ENCODE data around the gene FGF22. TPM values are rescaled to one million over a fixed set of nuclear protein-coding genes. Genes with fewer than 3 reads are reported as not detected.

FGF22 gene
- total and polyA plus RNA-seq, 2 donors (not counting 1 experiment from before 2014, with no cell fraction given) = 0.34 to 2.9 TPM

DNA sequence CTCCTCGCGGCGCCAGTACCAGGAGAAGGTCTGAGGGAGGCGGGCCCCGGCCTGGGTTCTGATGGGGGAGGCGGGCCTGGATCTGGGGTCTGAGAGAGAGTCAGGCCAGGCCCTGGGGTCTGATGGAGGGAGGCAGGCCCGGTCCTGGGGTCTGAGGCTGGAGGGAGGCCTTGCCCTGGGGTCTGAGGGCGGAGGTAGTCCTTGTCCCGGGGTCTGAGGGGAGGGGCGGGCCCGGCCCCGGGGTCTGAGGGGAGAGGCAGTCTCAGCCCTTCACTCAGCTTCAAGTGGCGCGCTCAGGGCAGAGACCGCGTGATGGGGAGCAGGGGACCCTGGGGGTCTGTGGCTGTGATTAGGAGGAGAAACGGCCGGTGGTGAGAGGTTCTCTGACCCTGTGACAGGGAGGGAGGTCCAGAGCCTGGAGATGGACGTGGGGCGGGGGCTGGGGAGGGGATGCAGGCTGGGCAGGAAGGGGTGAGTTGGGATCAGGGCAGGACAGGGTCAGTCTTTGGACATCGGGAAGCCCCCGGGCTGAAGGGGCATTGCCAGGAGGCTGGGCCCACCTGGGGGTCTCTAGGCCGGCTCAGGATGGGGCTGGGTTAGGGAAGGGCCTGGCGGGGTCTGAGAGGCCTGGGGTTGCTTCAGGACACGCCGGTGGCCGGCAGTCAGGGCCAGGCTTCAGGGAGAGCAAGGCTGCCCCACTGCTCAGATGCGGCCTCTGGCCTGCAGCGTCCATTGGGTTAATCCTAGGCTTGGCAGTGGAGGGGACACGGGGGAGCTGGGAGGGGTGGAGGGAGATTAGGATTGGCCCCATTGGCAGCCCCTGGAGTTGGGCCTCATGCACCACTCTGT, 31.3 kb upstream of the FGF22 start:
- Histone ChIP-seq H3K36me3 (replicated peaks in 1 of 2; ENCODE audit: control extremely low read depth in 1 of 2, control insufficient read depth in 1 of 2, extremely low read depth in 1 of 2, insufficient read depth in 2 of 2, low read length in 1 of 2) (no peaks in the 10 kb centered on the region), H3K4me3 (ENCODE audit: control extremely low read depth in 1 of 5, extremely low read depth in 1 of 5, insufficient read depth in 1 of 5, low read depth in 2 of 5, low read length in 4 of 5) (no peak overlapping the region), H3K9me3 (ENCODE audit: control extremely low read depth in 1 of 3, control insufficient read depth in 2 of 3, insufficient read depth in 1 of 3, low read length in 2 of 3) (peaks cover 0 to 5% (median 0%) of the 10 kb centered on the region in 3 donors), H2AFZ (ENCODE audit: insufficient read depth, low read depth, low read length, poor library complexity, severe bottlenecking) (no peak overlapping the region), H3K9ac (ENCODE audit: low read length) (no peak overlapping the region), H3K4me1 (ENCODE audit: control insufficient read depth in 2 of 2, insufficient read depth in 2 of 2, low read length in 2 of 2) (peaks cover 11 to 30% of the 10 kb centered on the region in 2 donors), H4K20me1 (ENCODE audit: control insufficient read depth, insufficient read depth, low read length, poor library complexity, severe bottlenecking) (no peaks in the 10 kb centered on the region), H3K27ac (ENCODE audit: low read length in 2 of 2) (no peak overlapping the region), H3K27me3 (replicated peaks in 1 of 4; ENCODE audit: control extremely low read depth in 1 of 4, control insufficient read depth in 3 of 4, insufficient read depth in 4 of 4, low read length in 3 of 4) (peaks cover 0 to 2% (median 0%) of the 10 kb centered on the region in 4 experiments), H3K4me2 (replicated peaks; ENCODE audit: low read depth, low read length, poor library complexity, severe bottlenecking) (no peak overlapping the region), H3K79me2 (ENCODE audit: control insufficient read depth, insufficient read depth, low read length) (no peaks in the 10 kb centered on the region)
- ChIA-PET CTCF (no interaction called here), POLR2A (no interaction called here)
- H3K27me3 Mint-ChIP-seq = no peaks in the 10 kb centered on the region
- no peak overlapping the region for H3K27ac Mint-ChIP-seq
- no peak overlapping the region for H3K4me3 Mint-ChIP-seq
- DNase-seq (no peak), ATAC-seq (ENCODE audit: low read depth) (no peak)
- intact Hi-C loops (cut with micrococcal nuclease) = no loop called here
- TF ChIP-seq, protein P1, sequence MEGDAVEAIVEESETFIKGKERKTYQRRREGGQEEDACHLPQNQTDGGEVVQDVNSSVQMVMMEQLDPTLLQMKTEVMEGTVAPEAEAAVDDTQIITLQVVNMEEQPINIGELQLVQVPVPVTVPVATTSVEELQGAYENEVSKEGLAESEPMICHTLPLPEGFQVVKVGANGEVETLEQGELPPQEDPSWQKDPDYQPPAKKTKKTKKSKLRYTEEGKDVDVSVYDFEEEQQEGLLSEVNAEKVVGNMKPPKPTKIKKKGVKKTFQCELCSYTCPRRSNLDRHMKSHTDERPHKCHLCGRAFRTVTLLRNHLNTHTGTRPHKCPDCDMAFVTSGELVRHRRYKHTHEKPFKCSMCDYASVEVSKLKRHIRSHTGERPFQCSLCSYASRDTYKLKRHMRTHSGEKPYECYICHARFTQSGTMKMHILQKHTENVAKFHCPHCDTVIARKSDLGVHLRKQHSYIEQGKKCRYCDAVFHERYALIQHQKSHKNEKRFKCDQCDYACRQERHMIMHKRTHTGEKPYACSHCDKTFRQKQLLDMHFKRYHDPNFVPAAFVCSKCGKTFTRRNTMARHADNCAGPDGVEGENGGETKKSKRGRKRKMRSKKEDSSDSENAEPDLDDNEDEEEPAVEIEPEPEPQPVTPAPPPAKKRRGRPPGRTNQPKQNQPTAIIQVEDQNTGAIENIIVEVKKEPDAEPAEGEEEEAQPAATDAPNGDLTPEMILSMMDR (IDR thresholded peaks at IDR 0.05) = no peak
- TF ChIP-seq EZH2 (IDR thresholded peaks at IDR 0.05; ENCODE audit: borderline replicate concordance, insufficient read depth, low read depth, low read length, poor library complexity, severe bottlenecking) = no peak
- no peaks in the 10 kb centered on the region for H3K9me3 Mint-ChIP-seq (ENCODE audit: insufficient read depth)
- WGBS (ENCODE audit: insufficient coverage) = 90% methylated on average over 26 of the region's 30 CpGs
- H3K4me1 Mint-ChIP-seq = peaks cover 11% of the 10 kb centered on the region

DNA sequence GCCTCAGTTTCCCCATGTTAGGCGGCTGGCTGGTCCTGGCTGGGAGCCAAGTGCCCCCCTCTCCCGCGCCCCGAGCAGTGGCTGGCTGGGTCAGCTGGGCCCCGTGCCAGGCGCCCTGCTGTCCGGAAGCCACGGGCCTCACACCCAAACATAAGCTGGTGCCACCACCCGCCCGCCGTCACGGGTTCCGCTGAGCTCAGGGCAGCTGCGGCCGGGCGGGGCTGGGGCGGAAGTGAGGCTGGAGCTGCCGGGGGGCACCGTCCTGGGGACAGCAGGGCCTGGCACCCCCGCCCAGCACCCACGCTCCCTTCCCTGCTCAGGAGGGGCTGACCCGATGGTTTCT, 30.7 kb upstream of the FGF22 start:
- 85% methylated on average over 22 of the region's 22 CpGs for WGBS (ENCODE audit: insufficient coverage)
- peaks cover 0 to 2% (median 0%) of the 10 kb centered on the region in 4 experiments for H3K27me3 ChIP-seq (replicated peaks in 1 of 4; ENCODE audit: control extremely low read depth in 1 of 4, control insufficient read depth in 3 of 4, insufficient read depth in 4 of 4, low read length in 3 of 4)
- ATAC-seq (ENCODE audit: low read depth) = no peak

More for the DNA sequence above, 30.7 kb upstream of the FGF22 start:
- no peak for DNase-seq
- Histone ChIP-seq H3K9me3 (ENCODE audit: control extremely low read depth in 1 of 3, control insufficient read depth in 2 of 3, insufficient read depth in 1 of 3, low read length in 2 of 3) (peaks cover 0 to 5% (median 0%) of the 10 kb centered on the region in 3 donors), H4K20me1 (ENCODE audit: control insufficient read depth, insufficient read depth, low read length, poor library complexity, severe bottlenecking) (no peaks in the 10 kb centered on the region), H3K4me2 (replicated peaks; ENCODE audit: low read depth, low read length, poor library complexity, severe bottlenecking) (no peak overlapping the region), H3K36me3 (replicated peaks in 1 of 2; ENCODE audit: control extremely low read depth in 1 of 2, control insufficient read depth in 1 of 2, extremely low read depth in 1 of 2, insufficient read depth in 2 of 2, low read length in 1 of 2) (no peaks in the 10 kb centered on the region), H3K4me1 (ENCODE audit: control insufficient read depth in 2 of 2, insufficient read depth in 2 of 2, low read length in 2 of 2) (peaks cover 11 to 30% of the 10 kb centered on the region in 2 donors), H3K9ac (ENCODE audit: low read length) (no peak overlapping the region), H3K79me2 (ENCODE audit: control insufficient read depth, insufficient read depth, low read length) (no peaks in the 10 kb centered on the region), H3K4me3 (ENCODE audit: control extremely low read depth in 1 of 5, extremely low read depth in 1 of 5, insufficient read depth in 1 of 5, low read depth in 2 of 5, low read length in 4 of 5) (no peak overlapping the region), H3K27ac (ENCODE audit: low read length in 2 of 2) (no peak overlapping the region), H2AFZ (ENCODE audit: insufficient read depth, low read depth, low read length, poor library complexity, severe bottlenecking) (no peak overlapping the region)
- ChIA-PET CTCF (no interaction called here), POLR2A (no interaction called here)
- Mint-ChIP-seq H3K27ac (no peak overlapping the region), H3K27me3 (no peaks in the 10 kb centered on the region), H3K4me1 (peaks cover 11% of the 10 kb centered on the region), H3K9me3 (ENCODE audit: insufficient read depth) (no peaks in the 10 kb centered on the region), H3K4me3 (no peak overlapping the region)
- intact Hi-C loops (cut with micrococcal nuclease) = no loop called here
- TF ChIP-seq, protein P1 (IDR thresholded peaks at IDR 0.05) = no peak
- TF ChIP-seq EZH2 (IDR thresholded peaks at IDR 0.05; ENCODE audit: borderline replicate concordance, insufficient read depth, low read depth, low read length, poor library complexity, severe bottlenecking) = no peak

All from B cell (primary cell).